Adrenal gland (tissue), 12 donors: Measurements from ENCODE around the gene BRD4. TPM values are rescaled to one million over a fixed set of nuclear protein-coding genes. Genes with fewer than 3 reads are reported as not detected.
A peak's percentile ranks its signal among the peaks of the same experiment; 100 is the strongest.

Experiments
- DNase-seq, 7 donors: peaks; one replicate each; pipeline ENCODE4 v3.0.0-alpha.2; 2019 to 2020
- H3K27ac ChIP-seq, 5 donors: fragments of 200-600 bp; sonication (generic) in 4 of 5; 1 replicate in 3 of 5; 2 replicates in 2 of 5; pipeline versions ENCODE4 v1.5.1 to v1.8.0; 2016 to 2020; ENCODE audit warnings: mild to moderate bottlenecking in 1 of 5
- H3K27me3 ChIP-seq: fragments of 200-600 bp; 2 replicates; pipeline ENCODE4 v1.8.0; 2021
- H3K36me3 ChIP-seq, 2 donors: fragments of 200-600 bp; replicated peaks in 1 of 2; 1 replicate in 1 of 2; 2 replicates in 1 of 2; pipeline versions ENCODE4 v1.5.1 to v1.8.0; 2018 to 2022
- H3K4me1 ChIP-seq, 2 donors: fragments of 200-600 bp; replicated peaks in 1 of 2; 1 replicate in 1 of 2; 2 replicates in 1 of 2; pipeline versions ENCODE4 v1.5.1 to v1.8.0; 2018 to 2021
- H3K4me3 ChIP-seq, 4 donors: fragments of 200-600 bp; sonication (generic) in 3 of 4; one replicate each; pipeline ENCODE4 v1.5.1; 2016 to 2018
- H3K9me3 ChIP-seq, 3 donors: fragments of 200-600 bp; sonication (generic) in 1 of 3; replicated peaks in 1 of 3; 1 replicate in 2 of 3; 2 replicates in 1 of 3; pipeline versions ENCODE4 v1.5.1 to v1.8.0; 2016 to 2021
- CTCF ChIP-seq, 6 experiments: fragments of 450-650 bp in 4 of 6; fragments of 200-600 bp in 2 of 6; sonication (generic) in 1 of 6; IDR thresholded peaks; 1 replicate in 5 of 6; 2 replicates in 1 of 6; pipeline versions ENCODE4 v1.5.1 to v1.8.0; 2016 to 2021; ENCODE audit warnings: antibody characterized with exemption in 6 of 6, mild to moderate bottlenecking in 2 of 6, moderate library complexity in 1 of 6
- POLR2A ChIP-seq, 2 donors: fragments of 450-650 bp; IDR thresholded peaks; one replicate each; pipeline ENCODE4 v1.6.1; 2017; ENCODE audit warnings: antibody characterized with exemption in 2 of 2, mild to moderate bottlenecking in 2 of 2, moderate library complexity in 1 of 2
- WGBS, 4 donors: extraction: QIAGEN DNeasy Blood & Tissue Kit in 2 of 4; methylation state at CpG; one replicate each; pipeline versions ENCODE4 v1.1.5 to v1.1.7; 2013 to 2017; 5-methylcytosine and 5-hydroxymethylcytosine counted together
- intact Hi-C, 2 donors: fragments of 100-400 bp; cut with DNase I; formaldehyde crosslinking; loops; one replicate each; pipeline versions ENCODE4 v1.14.1 to v1.15.0; 2022 to 2023
- polyA plus RNA-seq, 3 donors: library from polyadenylated mRNA; stranded (reverse); fragments of 200-250 nt in 2 of 3; fragments of 350-450 nt in 1 of 3; fragmentation: Illumina TruSeq in 1 of 3; extraction: RNeasy Lipid Tissue Mini Kit (QIAGEN cat#74804) in 1 of 3; gene quantifications; one replicate each; pipeline ENCODE4 v1.2.3, GENCODE V29; 2013 to 2014
- total RNA-seq, 9 donors: library from RNA; depleted of rRNA in 4 of 9; stranded (reverse); fragments of >200 nt in 4 of 9; fragments of 120-200 nt in 1 of 9; fragmentation: NEBNext Ultra II Directional in 1 of 9; extraction: Animal tissue kit (Norgen Biotek cat#: 25700) in 1 of 9; gene quantifications; one replicate each; pipeline versions ENCODE4 v1.1.0 to v1.2.4, GENCODE V29; 2013 to 2023
- donor health status: healthy with polysubstance abuse.
- donor health status: Bipolar disorder and iron deficiency.
- donor health status: DM: yes; HTN: yes; CAD: no.
- donor health status: DM: no; HTN: no; CAD: no.
- donor health status: DM: no; HTN: no; CAD: no.
- donor health status: DM: yes; HTN: yes; CAD: no.

Gene BRD4
- total and polyA plus RNA-seq, 12 donors, result 10.1 to 109 (median 34.9) TPM

DNA sequence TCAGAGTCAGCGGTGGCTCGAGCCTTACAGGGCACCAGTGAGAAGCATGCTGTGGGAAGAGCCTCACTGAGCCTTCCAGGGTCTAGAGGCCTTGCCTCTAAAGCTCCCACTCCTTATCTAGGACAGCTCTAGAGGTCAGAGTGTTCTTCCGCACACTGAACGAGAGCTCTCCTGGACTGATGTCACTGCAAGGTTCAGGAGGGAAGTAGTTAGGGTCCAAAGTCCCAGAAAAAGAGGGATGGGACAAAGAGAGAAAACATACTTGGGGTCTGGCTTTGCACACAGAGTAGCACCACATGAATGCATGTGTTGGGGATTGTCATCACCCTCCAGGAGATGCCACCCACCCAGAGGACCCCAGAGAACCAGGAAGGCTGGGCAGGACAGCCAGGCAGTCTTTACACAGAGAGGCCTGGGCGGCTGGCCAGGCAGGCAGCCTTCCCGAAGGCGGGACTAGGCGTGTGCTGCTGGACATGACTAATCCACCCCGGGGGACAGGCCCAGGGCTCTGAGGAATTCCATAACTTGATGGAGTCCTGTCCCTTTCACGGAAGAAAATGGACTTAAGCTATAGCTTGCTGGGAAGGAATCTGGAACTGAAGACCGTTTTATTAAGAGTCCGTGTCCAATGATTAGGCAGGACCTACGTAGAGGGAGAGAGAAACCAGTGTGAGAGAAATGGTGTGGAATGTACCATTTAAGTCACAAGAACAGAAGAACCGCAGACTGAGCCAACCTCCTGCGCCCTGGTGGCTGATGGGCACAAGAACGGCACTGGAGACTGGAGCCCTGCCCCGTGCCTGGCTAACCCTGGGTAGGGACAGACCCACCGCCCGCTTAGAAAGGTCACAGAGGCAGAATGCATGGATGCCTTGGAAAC lies 83.5 kb downstream of the BRD4 start:
- WGBS, 4 donors, result 36 to 46% (median 41%) methylated on average over 13 to 19 of the region's 19 CpGs
- Histone ChIP-seq H3K27ac (peak overlapping the region; percentile 38 to 96 (median 83)), H3K4me3 (no peak overlapping the region), H3K4me1 (peaks cover 42 to 64% of the 10 kb centered on the region in 2 donors), H3K27me3 (no peaks in the 10 kb centered on the region), H3K9me3 (no peaks in the 10 kb centered on the region), H3K36me3 (peaks cover 0 to 63% of the 10 kb centered on the region in 2 donors)
- TF ChIP-seq CTCF (IDR thresholded peaks at IDR 0.05), result no peak
- no peak for TF ChIP-seq POLR2A (IDR thresholded peaks at IDR 0.05)
- intact Hi-C loops, result no loop called here
- peak; percentile 80 to 89 (median 87) for DNase-seq

DNA sequence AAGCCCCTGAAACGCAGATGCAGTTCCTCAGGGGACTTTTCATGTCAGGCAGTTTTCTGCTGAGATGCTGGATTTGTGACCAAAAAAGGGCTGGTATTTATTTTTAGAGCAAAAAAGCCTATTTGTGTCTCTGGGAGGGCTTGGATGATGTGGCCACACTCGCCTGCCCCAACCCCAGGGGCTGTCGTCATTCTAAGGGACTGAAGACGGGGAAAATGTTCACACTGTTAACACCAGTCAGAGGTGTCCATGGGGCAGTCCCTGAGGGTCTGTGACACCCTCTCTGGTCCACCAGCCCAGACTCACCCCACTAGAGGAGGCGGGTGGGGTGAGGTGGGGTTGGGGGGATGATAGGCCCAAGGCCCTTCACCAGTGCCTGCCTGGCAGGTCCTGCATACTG lies 84.2 kb downstream of the BRD4 start:
- no peaks in the 10 kb centered on the region for H3K9me3 ChIP-seq
- intact Hi-C loops, result no loop called here
- peaks cover 42 to 61% of the 10 kb centered on the region in 2 donors for H3K4me1 ChIP-seq
- H3K27ac ChIP-seq, result peak overlapping the region; percentile 38 to 96 (median 83)
- peaks cover 0 to 61% of the 10 kb centered on the region in 2 donors for H3K36me3 ChIP-seq
- TF ChIP-seq POLR2A (IDR thresholded peaks at IDR 0.05) (no peak), CTCF (IDR thresholded peaks at IDR 0.05) (no peak)
- H3K27me3 ChIP-seq, result no peaks in the 10 kb centered on the region
- no peak for DNase-seq
- 64 to 78% (median 75%) methylated on average over 5 of the region's 5 CpGs for WGBS, 4 donors
- H3K4me3 ChIP-seq, result no peak overlapping the region

GRCh38 chr19:15247107-15248014 lies 85.0 kb downstream of the BRD4 start:
- Histone ChIP-seq H3K4me1 (peaks cover 38 to 54% of the 10 kb centered on the region in 2 donors), H3K36me3 (peaks cover 0 to 57% of the 10 kb centered on the region in 2 donors), H3K9me3 (no peaks in the 10 kb centered on the region), H3K4me3 (no peak overlapping the region), H3K27me3 (no peaks in the 10 kb centered on the region), H3K27ac (peak overlapping the region in 4 of 5 donors; percentile 56 to 96 (median 86))
- intact Hi-C loops, result no loop called here
- DNase-seq, result no peak
- TF ChIP-seq CTCF (IDR thresholded peaks at IDR 0.05) (no peak), POLR2A (IDR thresholded peaks at IDR 0.05) (no peak)
- WGBS, 4 donors, result 73 to 87% (median 80%) methylated on average over 13 to 20 of the region's 20 CpGs

DNA sequence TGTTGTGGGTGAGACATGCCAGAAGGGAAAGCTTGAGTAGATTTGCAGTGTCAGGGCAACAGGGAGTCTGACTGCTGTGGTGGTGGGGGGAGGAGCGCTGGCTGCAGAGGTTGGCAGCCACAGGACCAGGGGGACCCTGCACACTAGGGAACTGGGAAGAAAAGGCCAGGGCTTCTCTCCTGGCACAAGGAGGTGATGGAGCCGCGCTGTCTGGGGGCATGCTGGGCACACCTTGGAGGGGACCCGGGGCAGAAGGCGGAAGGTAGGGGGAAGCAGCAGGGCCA lies 86.2 kb downstream of the BRD4 start:
- 83 to 94% (median 92%) methylated on average over 5 of the region's 5 CpGs for WGBS, 4 donors
- peaks cover 28 to 42% of the 10 kb centered on the region in 2 donors for H3K4me1 ChIP-seq
- no peaks in the 10 kb centered on the region for H3K9me3 ChIP-seq
- intact Hi-C loops, result no loop called here
- peaks cover 0 to 63% of the 10 kb centered on the region in 2 donors for H3K36me3 ChIP-seq
- H3K27me3 ChIP-seq, result no peaks in the 10 kb centered on the region
- H3K4me3 ChIP-seq, result no peak overlapping the region
- DNase-seq, result no peak
- no peak for TF ChIP-seq CTCF (IDR thresholded peaks at IDR 0.05)
- no peak for TF ChIP-seq POLR2A (IDR thresholded peaks at IDR 0.05)
- peak overlapping the region in 2 of 5 donors; percentile 88 to 96 for H3K27ac ChIP-seq
